Psoas muscle (tissue), 8 donors: ENCODE measurements around the gene MAGEA4. TPM values are rescaled to one million over a fixed set of nuclear protein-coding genes. Genes with fewer than 3 reads are reported as not detected.

Source experiments
- ATAC-seq, 4 donors: fragments of 200-7000 bp; cut with Tn5 transposase; one replicate each; pipeline ENCODE4 v1.9.1; 2020; ENCODE audit warnings: moderate library complexity in 3 of 4, mild to moderate bottlenecking in 2 of 4
- DNase-seq, 2 donors: peaks; one replicate each; pipeline ENCODE4 v3.0.0-alpha.2; 2020
- H3K27ac ChIP-seq: fragments of 200-600 bp; one replicate; pipeline ENCODE4 v1.8.0; 2022
- H3K27me3 ChIP-seq, 3 donors: fragments of 200-600 bp in 1 of 3; one replicate each; pipeline versions ENCODE4 v1.6.1 to v1.8.0; 2013 to 2022; ENCODE audit warnings: low read length in 2 of 3, mild to moderate bottlenecking in 2 of 3, moderate library complexity in 1 of 3; ENCODE audit not compliant: insufficient read depth in 3 of 3
- H3K36me3 ChIP-seq, 2 donors: fragments of 200-600 bp in 1 of 2; one replicate each; pipeline versions ENCODE4 v1.6.1 to v1.8.0; 2013 to 2022; ENCODE audit warnings: low read depth in 1 of 2, mild to moderate bottlenecking in 1 of 2, moderate library complexity in 1 of 2; ENCODE audit not compliant: insufficient read depth in 1 of 2
- H3K4me1 ChIP-seq: fragments of 200-600 bp; one replicate; pipeline ENCODE4 v1.8.0; 2022
- H3K4me3 ChIP-seq: fragments of 200-600 bp; one replicate; pipeline ENCODE4 v1.8.0; 2022; ENCODE audit warnings: mild to moderate bottlenecking
- H3K9me3 ChIP-seq: fragments of 200-600 bp; one replicate; pipeline ENCODE4 v1.8.0; 2022
- WGBS, 3 donors: extraction: QIAGEN DNeasy Blood & Tissue Kit; methylation state at CpG; one replicate each; pipeline versions ENCODE4 v1.1.6 to v1.1.7; 2013; 5-methylcytosine and 5-hydroxymethylcytosine counted together
- intact Hi-C, 2 donors: fragments of 100-400 bp; cut with DNase I; formaldehyde crosslinking; loops; one replicate each; pipeline versions ENCODE4 v1.11.0 to v1.14.2; 2022
- polyA plus RNA-seq, 3 donors: library from polyadenylated mRNA; stranded (reverse); fragments of 200-250 nt; gene quantifications; one replicate each; pipeline ENCODE4 v1.2.3, GENCODE V29; 2013
- total RNA-seq, 4 donors: library from RNA; stranded (reverse); fragmentation: NEBNext Ultra II Directional in 2 of 4; extraction: Animal tissue kit (Norgen Biotek cat#: 25700) in 2 of 4; gene quantifications; one replicate each; pipeline versions ENCODE4 v1.2.1 to v1.2.4, GENCODE V29; 2021 to 2023
- TF ChIP-seq, protein P1 (sequence below): fragments of 200-600 bp; IDR thresholded peaks from one replicate; pipeline ENCODE4 v1.8.0; 2022; ENCODE audit warnings: antibody characterized with exemption
- donor health status: healthy with polysubstance abuse.
- donor health status: DM: no; HTN: no; CAD: no; lungs with moderate emphysema.
- donor health status: Bipolar disorder and iron deficiency.
- donor health status: healthy.
- donor health status: DM: yes; HTN: yes; CAD: no.
- donor health status: DM: no; HTN: no; CAD: no.
- donor health status: DM: no; HTN: no; CAD: no.
- donor health status: DM: yes; HTN: yes; CAD: no.

The MAGEA4 gene
- total and polyA plus RNA-seq, 7 donors = not detected

DNA sequence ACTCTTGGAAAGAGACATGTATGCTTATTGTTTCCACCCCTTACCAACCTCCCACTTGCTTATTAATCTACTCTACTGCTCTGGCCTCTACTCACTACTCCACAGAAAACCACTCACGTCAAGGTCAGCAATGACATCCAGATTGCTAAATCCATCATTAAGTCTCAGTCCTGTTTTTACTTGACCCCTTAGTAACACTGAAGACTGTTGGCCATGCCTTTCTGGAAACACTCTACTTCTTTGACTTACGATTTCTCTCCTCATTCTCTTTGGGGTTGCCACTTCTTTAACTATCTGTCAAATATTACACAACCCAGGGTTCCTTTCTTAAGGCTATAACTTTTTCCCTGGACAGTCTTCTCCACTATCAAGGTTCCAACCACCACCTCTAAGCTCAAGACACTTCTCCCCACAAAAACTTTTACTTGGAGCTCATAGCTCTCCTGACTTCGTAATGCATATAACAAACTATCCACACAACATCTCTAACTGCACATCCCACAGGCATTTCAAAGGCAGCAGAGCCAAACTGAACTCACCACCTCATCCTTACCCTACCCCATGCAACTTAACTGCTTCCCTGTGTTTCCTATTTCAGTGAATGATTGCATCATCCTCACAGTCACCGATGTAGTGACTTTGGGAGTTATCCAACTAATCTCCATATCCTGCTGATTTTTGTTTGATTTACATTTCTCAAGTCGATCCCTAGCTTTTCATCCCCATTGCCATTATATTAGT, 15.8 kb upstream of the MAGEA4 start:
- Histone ChIP-seq H3K27me3 (no peaks in the 10 kb centered on the region), H3K4me3 (no peak overlapping the region), H3K36me3 (no peaks in the 10 kb centered on the region), H3K27ac (no peak overlapping the region), H3K4me1 (no peaks in the 10 kb centered on the region), H3K9me3 (no peaks in the 10 kb centered on the region)
- intact Hi-C loops = no loop called here
- DNase-seq (no peak), ATAC-seq (no peak)
- TF ChIP-seq, protein P1, sequence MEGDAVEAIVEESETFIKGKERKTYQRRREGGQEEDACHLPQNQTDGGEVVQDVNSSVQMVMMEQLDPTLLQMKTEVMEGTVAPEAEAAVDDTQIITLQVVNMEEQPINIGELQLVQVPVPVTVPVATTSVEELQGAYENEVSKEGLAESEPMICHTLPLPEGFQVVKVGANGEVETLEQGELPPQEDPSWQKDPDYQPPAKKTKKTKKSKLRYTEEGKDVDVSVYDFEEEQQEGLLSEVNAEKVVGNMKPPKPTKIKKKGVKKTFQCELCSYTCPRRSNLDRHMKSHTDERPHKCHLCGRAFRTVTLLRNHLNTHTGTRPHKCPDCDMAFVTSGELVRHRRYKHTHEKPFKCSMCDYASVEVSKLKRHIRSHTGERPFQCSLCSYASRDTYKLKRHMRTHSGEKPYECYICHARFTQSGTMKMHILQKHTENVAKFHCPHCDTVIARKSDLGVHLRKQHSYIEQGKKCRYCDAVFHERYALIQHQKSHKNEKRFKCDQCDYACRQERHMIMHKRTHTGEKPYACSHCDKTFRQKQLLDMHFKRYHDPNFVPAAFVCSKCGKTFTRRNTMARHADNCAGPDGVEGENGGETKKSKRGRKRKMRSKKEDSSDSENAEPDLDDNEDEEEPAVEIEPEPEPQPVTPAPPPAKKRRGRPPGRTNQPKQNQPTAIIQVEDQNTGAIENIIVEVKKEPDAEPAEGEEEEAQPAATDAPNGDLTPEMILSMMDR = no peak
- WGBS, 3 donors = 68 to 77% (median 71%) methylated on average over 5 of the region's 5 CpGs

DNA sequence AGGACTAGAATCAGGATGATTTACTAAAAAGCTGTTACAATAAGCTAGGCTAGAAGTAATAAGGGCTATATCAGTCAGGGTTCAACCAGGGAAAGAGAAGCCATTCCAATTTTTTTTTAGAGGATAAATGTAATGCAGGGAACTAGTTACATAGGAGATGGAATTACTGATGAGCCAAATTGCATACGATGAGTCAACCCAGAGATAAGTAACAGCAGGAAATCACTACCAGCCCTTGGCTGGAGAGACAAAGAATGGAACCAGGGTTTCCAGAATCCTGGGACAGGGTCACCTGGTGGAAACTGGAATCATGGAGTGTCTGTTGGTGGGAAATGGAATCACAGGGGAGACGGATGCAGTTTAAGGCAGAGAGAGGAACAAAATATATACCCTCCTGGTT, 13.1 kb upstream of the MAGEA4 start:
- H3K27me3 ChIP-seq = no peaks in the 10 kb centered on the region
- intact Hi-C loops = no loop called here
- H3K4me3 ChIP-seq = no peak overlapping the region
- ATAC-seq (no peak), DNase-seq (no peak)
- TF ChIP-seq, protein P1 = no peak
- WGBS, 3 donors = 91 to 98% (median 94%) methylated on average over 2 of the region's 2 CpGs
- H3K36me3 ChIP-seq = no peaks in the 10 kb centered on the region
- no peaks in the 10 kb centered on the region for H3K9me3 ChIP-seq
- no peak overlapping the region for H3K27ac ChIP-seq
- H3K4me1 ChIP-seq = no peaks in the 10 kb centered on the region

GRCh38 chrX:151901826-151902225, 10.9 kb upstream of the MAGEA4 start:
- Histone ChIP-seq H3K4me3 (no peak overlapping the region), H3K36me3 (no peaks in the 10 kb centered on the region), H3K27me3 (no peaks in the 10 kb centered on the region), H3K4me1 (no peaks in the 10 kb centered on the region), H3K27ac (no peak overlapping the region), H3K9me3 (no peaks in the 10 kb centered on the region)
- no peak for ATAC-seq
- TF ChIP-seq, protein P1 = no peak
- intact Hi-C loops = no loop called here
- no peak for DNase-seq
- 24 to 80% (median 47%) methylated on average over 1 of the region's 1 CpG for WGBS, 3 donors

DNA sequence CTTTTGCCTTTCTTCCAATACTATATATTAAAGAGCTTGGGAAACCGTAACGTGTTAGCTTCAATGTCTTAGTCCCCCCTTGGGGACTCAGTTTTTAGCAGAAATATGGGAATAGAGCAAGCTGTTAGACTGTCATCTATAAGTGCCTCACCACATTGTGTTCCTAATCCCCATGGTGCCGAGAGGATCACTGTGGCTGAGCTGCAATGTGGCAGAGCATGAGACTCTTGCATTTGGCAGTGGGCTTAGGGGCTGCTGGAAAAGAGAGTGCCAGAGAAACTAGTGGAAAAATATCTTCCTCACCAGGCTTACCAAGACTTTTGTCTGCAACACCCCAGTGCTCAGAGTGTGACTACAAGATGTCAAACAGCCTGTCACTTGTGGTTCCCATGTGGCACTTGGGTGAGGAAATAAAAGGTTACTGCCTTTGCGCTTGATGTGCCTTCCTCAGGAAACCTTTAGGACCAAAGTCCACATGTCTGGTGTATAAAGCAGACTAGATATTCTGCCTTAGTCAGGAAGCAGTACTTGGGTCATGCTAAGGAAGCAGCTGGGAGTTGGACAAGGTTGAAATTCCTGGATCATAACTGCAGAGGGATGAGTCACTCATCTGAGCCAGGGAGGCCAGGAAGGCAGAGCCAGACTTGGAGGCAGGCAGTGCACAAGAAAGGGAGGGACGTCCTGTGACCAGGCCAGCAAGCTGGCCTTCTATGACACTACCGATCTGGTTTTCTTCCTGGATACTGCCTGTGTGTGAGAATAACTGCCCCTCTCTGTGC, 9.7 kb upstream of the MAGEA4 start:
- H3K9me3 ChIP-seq = no peaks in the 10 kb centered on the region
- H3K4me3 ChIP-seq = no peak overlapping the region
- DNase-seq (peak; percentile 55 to 71), ATAC-seq (peak; percentile 34 to 91 (median 72))
- intact Hi-C loops = no loop called here
- 20 to 29% (median 26%) methylated on average over 6 of the region's 6 CpGs for WGBS, 3 donors
- no peaks in the 10 kb centered on the region for H3K36me3 ChIP-seq
- no peaks in the 10 kb centered on the region for H3K4me1 ChIP-seq
- TF ChIP-seq, protein P1 = no peak
- H3K27ac ChIP-seq = no peak overlapping the region
- no peaks in the 10 kb centered on the region for H3K27me3 ChIP-seq
